Measurements from ENCODE around the gene KYNU.

KYNU gene

DNA sequence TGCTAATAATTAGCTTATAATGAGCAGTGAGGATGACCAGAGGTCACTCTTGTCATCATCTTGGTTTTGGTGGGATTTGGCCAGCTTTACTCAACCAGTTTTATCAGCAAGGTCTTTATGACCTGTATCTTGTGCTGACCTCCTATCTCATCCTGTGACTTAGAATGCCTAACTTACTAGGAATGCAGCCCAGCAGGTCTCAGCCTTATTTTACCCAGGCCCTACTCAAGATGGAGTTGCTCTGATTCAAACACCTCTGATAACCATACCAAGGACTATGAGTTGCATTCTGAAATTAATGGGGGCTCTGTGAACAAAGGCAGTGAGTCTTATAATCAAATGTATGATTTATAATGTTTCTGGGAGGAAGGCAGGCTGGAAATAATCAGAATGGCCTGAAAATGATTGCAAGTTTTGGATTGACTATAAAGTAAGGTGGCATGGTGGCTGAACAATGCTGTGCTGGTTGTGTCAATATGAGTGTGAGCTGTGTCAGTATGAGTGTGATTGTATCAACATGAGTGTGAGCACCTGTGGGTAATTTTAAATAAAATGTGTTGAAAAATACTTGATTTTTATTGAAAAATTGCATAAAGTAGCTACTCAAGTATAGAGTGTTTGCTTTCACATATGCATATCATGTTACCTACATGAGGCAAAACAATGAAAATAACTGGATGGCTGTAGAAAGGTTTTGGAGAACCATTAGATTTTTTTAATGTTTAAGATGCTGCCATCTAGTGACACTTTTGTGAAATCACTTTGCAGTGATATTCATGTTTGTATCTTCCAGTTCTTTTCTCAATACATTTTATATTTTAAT, 103.0 kb downstream of the KYNU start:
- no peak overlapping the region for H3K4me3 ChIP-seq (ENCODE audit: low read depth, low read length)
- TF ChIP-seq, protein P1, sequence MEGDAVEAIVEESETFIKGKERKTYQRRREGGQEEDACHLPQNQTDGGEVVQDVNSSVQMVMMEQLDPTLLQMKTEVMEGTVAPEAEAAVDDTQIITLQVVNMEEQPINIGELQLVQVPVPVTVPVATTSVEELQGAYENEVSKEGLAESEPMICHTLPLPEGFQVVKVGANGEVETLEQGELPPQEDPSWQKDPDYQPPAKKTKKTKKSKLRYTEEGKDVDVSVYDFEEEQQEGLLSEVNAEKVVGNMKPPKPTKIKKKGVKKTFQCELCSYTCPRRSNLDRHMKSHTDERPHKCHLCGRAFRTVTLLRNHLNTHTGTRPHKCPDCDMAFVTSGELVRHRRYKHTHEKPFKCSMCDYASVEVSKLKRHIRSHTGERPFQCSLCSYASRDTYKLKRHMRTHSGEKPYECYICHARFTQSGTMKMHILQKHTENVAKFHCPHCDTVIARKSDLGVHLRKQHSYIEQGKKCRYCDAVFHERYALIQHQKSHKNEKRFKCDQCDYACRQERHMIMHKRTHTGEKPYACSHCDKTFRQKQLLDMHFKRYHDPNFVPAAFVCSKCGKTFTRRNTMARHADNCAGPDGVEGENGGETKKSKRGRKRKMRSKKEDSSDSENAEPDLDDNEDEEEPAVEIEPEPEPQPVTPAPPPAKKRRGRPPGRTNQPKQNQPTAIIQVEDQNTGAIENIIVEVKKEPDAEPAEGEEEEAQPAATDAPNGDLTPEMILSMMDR (IDR thresholded peaks at IDR 0.05; ENCODE audit: low read depth, low read length): peak; percentile 26; the same call in 1 of the 2 replicates

DNA sequence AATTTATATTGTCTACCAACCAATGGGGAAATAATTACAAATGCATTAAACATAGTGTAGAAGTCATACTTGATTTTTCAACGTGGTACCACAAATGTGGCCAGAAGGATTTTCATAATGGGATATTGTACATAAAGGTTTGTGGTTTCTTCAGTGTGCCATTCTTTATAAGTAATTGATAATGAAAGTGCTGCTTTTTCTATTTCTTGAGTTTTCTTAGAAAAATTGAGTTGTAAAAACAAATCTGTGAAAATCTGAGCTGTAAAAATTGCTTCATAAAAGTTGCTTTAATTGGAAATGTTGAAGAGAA, 103.6 kb downstream of the KYNU start:
- no peak overlapping the region for H3K4me3 ChIP-seq (ENCODE audit: low read depth, low read length)
- TF ChIP-seq, protein P1 (IDR thresholded peaks at IDR 0.05; ENCODE audit: low read depth, low read length): peak; percentile 0; the same call in 1 of the 2 replicates

DNA sequence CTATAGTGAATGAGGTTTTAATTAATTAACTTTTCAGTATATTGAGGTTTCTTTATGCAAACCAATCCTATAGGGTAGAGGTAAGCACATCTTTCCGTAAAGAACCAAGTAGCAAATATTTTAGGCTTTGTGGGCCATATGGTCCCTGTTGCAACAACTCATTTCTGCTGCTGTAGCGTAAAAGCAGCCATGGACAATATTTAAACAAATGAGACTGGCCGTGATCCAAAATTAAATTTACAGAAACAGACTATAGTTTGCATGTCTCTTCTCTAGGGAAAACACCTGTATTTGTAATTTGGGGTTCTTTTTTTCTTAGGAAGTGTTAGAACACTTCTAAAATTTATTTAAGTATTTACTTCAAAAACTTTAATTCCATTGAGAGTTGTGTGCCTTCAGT, 104.3 kb downstream of the KYNU start:
- no peak overlapping the region for H3K4me3 ChIP-seq (ENCODE audit: low read depth, low read length)
- TF ChIP-seq, protein P1 (IDR thresholded peaks at IDR 0.05; ENCODE audit: low read depth, low read length): no peak

DNA sequence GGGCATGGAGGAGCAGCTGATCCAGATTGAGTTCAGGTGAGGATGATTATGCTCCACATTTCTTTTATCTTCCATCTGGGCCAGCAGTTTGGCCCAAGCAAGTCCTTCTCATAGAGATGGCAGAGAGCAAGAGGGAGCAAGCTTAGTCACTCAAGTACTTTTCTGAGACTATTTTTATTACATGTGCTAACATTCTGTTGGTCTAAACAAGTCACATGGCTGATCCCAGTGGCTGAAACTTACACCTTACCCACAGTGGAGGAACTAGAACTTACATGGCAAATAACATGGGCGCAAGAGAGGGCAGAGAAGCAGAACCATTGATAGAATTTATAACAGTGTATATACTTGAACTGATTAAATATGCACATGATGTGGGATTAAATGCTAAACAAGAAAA, 105.7 kb downstream of the KYNU start:
- no peak overlapping the region for H3K4me3 ChIP-seq (ENCODE audit: low read depth, low read length)
- TF ChIP-seq, protein P1 (IDR thresholded peaks at IDR 0.05; ENCODE audit: low read depth, low read length): no peak

DNA sequence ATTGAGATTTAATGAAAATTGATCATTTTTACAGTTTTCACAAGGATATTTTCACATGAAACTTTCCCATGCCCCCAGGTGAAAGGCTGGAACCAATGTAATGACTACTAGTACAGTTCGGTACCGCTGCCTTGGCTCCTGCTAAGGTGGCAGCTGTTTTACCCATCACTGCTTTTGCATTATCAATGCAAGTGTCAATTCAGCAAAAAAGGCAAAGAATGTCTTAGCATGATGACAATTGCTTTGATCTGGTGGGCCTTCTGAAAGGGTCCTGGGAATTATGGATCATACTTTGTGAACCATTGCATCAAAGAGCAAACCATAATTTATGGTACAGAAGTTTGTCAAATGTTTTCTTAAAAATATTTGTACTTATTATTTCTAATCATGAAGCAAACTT, 107.2 kb downstream of the KYNU start:
- TF ChIP-seq, protein P1 (IDR thresholded peaks at IDR 0.05; ENCODE audit: low read depth, low read length): no peak
- no peak overlapping the region for H3K4me3 ChIP-seq (ENCODE audit: low read depth, low read length)

DNA sequence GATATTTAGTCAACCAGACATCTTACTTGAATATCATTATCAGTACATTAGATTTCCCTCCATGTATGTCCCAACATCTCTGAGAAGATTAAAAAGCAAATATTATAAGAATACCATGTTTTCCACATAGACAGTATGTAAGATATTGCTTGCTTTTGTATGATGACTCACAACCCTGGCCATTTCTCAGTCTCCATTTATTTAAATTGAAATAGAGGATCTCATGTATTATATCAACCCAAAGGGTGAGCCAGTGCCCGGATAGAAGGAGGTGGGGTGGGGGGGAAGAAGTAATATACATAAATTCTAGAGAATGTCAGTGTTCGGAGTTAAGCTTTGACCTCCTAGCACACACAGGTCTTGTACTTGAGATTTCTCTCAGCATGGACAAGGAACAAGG, 109.6 kb downstream of the KYNU start:
- H3K4me3 ChIP-seq (ENCODE audit: low read depth, low read length): no peak overlapping the region
- TF ChIP-seq, protein P1 (IDR thresholded peaks at IDR 0.05; ENCODE audit: low read depth, low read length): no peak

DNA sequence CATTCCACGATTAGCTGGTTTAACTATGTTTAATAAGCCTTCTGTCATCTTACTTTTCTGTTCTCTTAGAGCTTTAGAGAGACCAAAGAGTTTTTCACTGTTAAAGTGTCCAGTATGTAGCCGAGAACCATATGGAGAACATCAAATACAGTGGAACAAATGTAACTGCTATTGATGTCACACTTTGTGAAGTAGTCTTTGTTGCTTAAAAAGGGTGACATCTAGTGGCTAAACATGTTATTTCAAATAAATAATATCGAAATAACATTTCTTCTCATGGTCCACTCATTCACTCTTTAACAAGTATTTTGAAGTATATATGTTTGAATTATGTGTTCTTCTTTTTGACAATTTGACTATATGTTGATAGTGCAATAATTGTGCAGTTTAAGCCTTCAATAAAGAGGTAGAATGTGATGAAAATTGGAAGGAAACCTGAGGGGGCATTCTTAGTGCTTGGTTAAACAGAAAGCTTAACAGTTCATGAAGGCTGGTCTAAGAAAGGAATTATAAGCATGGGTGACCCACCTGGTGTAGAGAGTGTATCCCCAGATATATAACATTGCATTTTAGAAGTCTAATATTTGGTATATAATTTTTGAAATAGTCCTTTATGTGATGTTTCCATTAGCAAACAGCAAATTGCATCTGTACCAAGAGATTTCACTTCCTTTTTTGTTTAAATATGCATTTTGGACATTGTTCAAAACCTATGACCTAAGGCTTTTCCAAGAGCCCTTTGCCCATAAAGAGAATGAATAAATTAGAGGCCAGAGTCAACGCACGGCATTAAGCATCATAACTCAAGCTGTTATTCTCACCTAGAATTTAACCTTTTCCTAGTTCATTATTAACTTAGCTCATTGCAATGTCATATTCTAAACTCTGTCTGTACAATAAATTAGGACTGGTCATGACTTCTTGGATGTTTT, 112.1 kb downstream of the KYNU start:
- TF ChIP-seq, protein P1 (IDR thresholded peaks at IDR 0.05; ENCODE audit: low read depth, low read length): peak; percentile 20; the same call in 1 of the 2 replicates
- no peak overlapping the region for H3K4me3 ChIP-seq (ENCODE audit: low read depth, low read length)
